Muscle of back (tissue), 11 donors: ENCODE data around the gene PER1. TPM values are rescaled to one million over a fixed set of nuclear protein-coding genes. Genes with fewer than 3 reads are reported as not detected.
"Not testable (repeated sequence)": the region's sequence is repeated elsewhere in the genome, so short reads cannot be mapped to it uniquely, and the experiment has no call there.

Source experiments
- DNase-seq, 3 donors: peaks; one replicate each; pipeline versions ENCODE4 v3.0.0 to v3.0.0-alpha.2; 2013
- polyA plus RNA-seq, 10 donors: library from polyadenylated mRNA; unstranded; fragments of 120-200 nt; gene quantifications; one replicate each; pipeline ENCODE4 v1.2.1, GENCODE V29; 2013; ENCODE audit not compliant: insufficient read length in 10 of 10

Gene PER1
- polyA plus RNA-seq, 10 donors = 31.8 to 90.5 (median 56.4) TPM

DNA sequence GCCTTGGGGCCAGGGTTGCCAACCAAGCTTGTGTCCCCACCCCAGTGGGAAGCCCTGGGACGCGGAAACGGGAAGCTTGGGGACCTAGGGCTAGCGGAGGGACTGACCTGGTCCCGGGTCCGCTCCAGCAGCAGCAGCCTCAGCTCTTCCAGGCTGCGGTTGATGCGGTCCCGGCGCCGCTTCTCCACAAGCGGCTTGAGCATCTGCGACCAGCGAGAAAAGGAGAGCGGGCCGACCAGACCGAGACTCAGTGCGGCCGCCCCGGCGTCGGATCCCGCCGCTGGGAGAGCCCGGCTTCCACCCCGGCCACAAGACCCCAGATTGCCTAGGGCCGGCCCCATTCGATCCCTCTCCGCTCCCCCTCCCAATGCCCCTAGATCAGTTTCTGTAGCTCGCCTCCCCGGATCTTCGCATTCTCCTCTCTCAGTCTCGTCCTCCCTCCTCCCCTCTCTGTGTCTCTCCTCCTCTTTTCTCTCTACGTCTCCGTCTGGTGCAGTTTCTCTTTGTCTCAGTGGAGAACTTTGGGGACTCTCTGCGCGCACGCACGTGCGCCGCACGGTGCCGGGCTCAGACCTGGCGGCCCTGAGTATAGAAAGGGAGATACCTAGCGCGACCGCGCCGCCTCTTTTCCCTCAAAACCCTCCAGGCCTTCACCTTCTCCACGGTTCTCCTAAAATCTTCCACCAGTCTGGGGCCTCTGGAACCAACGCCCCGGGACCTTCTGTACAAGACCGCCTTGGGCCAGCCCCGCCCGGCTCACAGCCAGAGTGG lies 29.1 kb downstream of the PER1 start:
- DNase-seq = peak in 1 of 3 donors; percentile 72

GRCh38 chr17:8122422-8122923 lies 29.7 kb downstream of the PER1 start:
- DNase-seq = peak in 1 of 3 donors; percentile 53

DNA sequence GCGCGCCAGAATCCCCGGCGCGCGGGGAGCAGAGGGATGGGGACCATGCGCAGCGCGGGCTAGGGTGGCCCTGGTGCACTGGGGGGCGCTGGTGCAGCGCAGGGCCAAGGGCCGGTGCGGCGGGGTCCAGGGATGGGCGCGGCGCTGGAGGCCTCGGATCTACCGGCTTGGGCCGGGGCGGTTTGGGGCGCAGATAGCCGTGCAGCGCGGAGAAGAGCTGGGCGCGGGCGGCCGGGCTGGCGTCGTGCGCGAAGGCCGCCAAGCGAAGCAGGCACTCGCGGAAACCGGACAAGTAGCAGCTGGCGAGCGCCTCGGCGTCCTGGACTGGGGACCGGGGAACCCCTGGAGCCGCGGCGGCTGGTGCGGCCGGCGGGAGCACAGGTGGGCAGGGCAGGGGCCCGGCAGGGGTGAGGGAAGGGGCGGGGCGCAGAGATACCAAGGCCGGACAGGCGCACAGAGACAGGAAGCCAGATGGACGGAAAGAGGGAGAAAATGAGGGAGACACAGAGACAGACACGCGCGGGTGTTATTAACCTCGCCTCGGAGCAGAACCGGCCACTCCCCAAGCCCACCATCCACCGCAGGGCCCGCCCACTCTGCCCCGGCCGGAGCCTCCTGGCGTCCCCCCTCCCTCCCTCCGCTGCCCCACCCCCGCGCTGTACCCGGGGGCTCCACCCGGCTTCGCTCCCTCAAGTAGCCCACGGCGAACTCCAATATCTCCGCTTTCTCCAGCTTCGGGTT lies 30.4 kb downstream of the PER1 start:
- peak in 2 of 3 donors; percentile 63 to 84 for DNase-seq

GRCh38 chr17:8121407-8121680 lies 30.9 kb downstream of the PER1 start:
- DNase-seq = peak in 1 of 3 donors; percentile 6

GRCh38 chr17:8120520-8121406 lies 31.4 kb downstream of the PER1 start:
- peak in 2 of 3 donors; percentile 49 to 67 for DNase-seq

DNA sequence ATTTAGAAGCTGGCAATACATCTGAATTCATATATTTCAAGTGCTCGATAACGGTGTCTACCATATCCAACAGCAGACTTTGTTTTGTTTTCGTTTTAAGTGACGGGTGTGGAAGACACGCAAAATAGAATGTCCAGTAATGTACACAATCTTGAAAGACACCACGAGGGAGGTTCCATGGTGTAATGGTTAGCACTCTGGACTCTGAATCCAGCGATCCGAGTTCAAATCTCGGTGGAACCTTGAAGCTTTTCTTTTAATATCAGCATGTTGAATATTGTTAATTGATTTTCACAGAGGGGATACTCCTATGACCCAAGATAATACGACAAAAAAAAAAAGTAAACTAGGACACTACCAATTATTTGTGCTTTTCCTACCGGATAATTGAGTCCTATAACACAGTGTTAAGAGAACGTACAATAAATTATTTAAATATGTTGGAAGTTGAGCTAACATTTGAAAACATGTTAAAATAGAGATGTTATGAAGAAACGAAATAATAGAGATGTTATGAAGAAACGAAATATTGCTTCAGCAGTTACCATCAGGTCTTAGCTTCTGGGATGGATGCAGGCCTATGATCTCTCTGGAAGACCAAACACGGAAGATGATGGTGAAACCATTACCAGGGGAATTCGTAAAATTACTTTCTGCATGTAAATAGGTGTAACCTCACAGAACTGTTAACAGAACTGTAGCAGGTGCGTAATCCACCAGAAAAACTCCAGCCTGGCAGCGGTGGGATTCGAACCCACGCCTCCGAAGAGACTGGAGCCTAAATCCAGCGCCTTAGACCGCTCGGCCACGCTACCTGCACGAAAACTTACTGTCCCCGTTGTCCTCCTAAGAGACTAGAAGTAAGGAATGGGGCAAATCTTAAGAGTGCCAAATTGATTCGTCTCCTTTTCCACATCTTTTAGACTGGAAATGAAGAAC lies 32.4 kb downstream of the PER1 start:
- peak; percentile 93 to 97 (median 94) for DNase-seq

GRCh38 chr17:8118769-8119580 lies 33.2 kb downstream of the PER1 start:
- peak; percentile 86 to 92 (median 87) for DNase-seq

- DNase-seq = peak in 2 of 3 donors; percentile 24 to 56
Observed at GRCh38 chr17:8117980-8118768, 34.0 kb downstream of the PER1 start, which contains the start of gene ALOXE3. ALOXE3 (minus strand) TSS chr17:8118514; CDS start chr17:8117990, 524 bp downstream.

DNA sequence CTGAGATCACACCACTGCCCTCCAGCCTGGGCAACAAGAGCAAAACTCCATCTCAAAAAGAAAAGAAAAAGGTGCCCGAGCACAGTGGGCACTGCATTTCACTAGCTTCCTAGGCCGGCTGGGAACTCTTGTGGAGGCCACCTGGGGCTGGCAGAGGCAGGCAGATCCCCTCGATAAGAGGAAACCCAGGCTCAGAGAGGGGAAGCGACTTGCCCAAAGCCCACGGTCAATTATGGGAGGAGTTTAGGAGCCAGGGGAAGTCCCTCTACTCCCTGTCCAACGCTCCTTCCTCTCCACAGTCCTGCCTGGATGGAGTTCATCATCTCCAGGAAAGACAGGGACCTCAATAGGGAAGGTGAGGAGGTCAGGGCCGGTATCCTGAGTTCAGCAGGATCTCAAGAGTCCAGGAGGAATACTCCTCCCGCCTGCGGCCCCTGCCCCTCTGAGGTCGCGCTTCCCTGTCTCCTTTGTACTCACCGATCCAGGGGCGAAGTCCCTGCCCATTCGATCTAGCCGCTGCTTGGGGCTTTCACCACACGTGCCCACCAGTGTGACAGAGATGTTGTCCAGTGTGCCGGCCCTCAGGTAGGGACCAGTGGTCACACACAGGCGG lies 34.7 kb downstream of the PER1 start:
- no peak for DNase-seq

DNA sequence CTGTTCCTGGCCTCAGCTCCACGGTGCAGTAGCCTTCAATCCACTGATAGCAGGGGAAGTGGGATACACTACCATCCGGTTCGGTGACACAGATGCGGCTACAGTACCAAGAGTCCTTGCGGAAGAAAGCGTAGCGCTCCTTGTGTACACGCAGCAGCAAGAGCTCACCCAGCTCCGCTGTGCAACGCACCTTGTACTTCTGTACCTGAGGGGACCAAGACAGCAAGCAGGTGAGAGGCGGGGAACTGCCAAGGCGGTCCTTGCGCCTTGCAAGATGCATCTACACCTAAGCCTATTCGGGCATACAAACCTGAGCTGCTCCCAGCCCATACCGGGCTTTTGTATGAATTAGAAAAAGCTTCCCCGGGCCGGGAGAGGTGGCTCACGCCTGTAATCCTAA lies 35.4 kb downstream of the PER1 start:
- DNase-seq = no peak

GRCh38 chr17:8110907-8111306 lies 41.3 kb downstream of the PER1 start:
- DNase-seq = no peak

DNA sequence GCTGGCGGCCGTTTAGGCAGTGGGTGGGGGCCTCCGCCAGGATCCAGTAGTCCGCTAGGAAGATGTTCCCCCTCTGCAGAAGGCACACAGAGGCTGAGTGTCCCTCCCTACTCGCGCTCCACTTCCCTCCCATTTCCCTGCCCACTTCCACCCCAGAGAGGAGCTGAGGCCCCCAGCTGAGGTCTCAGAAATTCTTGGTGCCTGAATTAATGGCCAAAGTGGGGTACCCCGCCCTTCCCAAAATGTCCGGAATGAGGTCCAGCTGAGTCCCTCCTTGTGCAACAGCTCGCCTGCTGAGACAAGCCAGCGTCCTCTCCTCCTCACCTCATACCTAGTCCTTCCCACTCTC lies 41.8 kb downstream of the PER1 start:
- peak in 1 of 3 donors; percentile 12 for DNase-seq

GRCh38 chr17:8109661-8110455 lies 42.3 kb downstream of the PER1 start:
- DNase-seq = peak in 2 of 3 donors; percentile 16 to 42

DNA sequence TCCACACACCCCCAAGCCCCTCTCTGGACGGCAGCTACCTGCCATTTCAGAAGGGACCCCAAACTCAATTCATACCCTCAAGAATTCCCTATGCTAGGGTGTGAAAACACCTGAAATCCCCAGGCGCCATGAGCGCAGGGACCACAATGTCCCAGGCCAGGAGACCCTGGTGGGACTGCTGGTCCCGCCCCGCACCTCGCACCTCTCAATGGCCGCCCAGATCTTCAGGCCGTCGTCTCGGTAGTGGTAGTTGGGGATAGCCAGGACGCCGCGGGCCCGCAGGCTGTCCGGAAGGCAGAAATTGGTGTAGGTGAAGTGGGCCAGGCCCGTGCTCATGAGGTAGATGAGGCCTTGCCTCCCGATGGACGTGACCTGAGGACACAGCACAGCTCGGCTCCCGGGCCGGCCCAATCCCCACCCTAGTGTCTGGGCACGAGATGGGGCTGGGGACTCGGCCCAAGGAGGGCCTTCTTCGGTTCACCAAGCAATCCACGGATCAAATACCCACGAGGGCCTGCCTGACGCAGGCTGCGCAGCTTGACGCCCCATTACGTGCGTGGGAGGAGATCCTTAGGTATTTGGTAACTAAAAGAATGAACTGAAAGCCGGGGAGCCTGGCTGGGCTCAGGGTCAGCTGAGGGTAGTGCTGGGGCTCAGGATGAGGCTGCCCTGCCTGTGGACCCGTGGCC lies 43.1 kb downstream of the PER1 start:
- DNase-seq = no peak

GRCh38 chr17:8106980-8107379 lies 45.2 kb downstream of the PER1 start:
- DNase-seq = not testable (repeated sequence)

GRCh38 chr17:8105957-8106398 lies 46.2 kb downstream of the PER1 start:
- no peak for DNase-seq

DNA sequence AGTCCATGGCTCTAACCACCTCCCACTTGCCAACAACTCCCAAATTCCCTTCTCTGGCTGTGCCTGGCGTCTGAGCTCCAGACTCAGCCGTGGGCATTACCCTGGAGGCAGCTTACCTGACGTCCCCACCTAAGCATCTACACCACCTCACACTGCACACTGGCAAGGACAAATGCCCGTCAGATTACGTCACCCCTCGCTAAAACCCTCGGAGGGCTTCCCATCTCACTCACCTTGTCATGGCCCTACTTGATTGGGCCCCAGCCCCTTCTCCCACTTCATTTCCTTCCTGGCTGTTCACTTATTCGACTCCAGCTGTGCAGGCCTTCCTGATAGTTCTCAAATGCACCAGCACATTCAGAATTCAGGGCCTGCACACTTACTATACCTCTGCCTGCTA lies 47.3 kb downstream of the PER1 start:
- no peak for DNase-seq
